ENCODE results near the gene ATG16L1.

ATG16L1 gene

DNA sequence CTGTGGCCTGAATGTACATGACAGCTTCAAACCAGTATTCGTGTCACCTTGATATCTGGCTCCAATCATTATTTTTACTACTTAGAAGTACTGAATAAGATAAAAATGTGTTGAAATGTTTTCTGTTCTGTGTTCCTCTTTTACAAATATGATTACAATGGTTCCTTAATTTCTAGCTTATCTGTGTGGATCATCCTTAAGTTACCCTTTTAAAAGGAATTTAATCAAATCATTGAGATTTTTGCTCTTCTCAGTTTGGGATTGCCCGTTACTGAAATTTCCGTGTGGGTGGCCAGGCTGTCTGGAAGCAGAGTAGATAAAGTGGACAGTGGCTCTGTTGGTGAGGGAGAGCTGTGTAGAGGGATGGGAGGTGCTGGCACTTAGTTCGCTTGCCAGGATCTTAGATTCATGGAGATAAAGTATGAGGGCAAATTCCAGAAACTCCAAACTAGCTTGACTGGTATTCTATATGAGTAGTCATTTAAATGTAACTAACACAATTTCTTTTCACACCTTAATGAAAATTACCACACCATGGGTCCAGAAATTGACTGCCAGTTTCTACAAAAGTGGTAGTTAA, 28.7 kb downstream of the ATG16L1 start (continued):
- TF ChIP-seq ZFP69B (tag by site-specific recombination; IDR thresholded peaks at IDR 0.05) (no peak), ZNF549 (tag by site-specific recombination; IDR thresholded peaks at IDR 0.05) (no peak)
- TF ChIP-seq, protein P1, sequence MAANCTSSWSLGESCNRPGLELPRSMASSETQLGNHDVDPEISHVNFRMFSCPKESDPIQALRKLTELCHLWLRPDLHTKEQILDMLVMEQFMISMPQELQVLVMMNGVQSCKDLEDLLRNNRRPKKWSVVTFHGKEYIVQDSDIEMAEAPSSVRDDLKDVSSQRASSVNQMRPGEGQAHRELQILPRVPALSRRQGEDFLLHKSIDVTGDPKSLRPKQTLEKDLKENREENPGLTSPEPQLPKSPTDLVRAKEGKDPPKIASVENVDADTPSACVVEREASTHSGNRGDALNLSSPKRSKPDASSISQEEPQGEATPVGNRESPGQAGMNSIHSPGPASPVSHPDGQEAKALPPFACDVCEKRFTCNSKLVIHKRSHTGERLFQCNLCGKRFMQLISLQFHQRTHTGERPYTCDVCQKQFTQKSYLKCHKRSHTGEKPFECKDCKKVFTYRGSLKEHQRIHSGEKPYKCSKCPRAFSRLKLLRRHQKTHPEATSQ (tag by site-specific recombination; IDR thresholded peaks at IDR 0.05): no peak

DNA sequence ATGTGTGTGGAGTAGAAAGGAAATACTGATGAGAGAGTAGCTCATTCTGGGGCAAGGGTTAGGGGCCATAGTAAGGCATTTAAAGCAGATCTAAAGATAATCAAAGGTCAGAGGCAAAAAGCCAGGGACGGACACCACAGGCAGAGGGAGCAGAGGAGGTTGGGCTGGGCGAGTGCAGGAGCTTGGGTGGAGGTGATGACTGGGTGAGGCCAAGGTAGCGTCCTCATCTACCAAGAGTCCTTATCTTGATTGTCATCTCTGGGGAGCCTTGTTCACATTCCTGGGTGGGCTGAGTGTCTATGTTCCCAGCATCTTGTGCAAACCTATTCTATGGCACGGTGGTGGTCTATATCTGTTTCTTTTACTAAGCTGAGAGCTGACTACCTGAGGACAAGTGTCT, 30.1 kb downstream of the ATG16L1 start:
- TF ChIP-seq ZNF48 (tag by site-specific recombination; IDR thresholded peaks at IDR 0.05) (no peak), ZNF175 (tag by site-specific recombination; IDR thresholded peaks at IDR 0.05) (no peak), ZNF23 (tag by site-specific recombination; IDR thresholded peaks at IDR 0.05; ENCODE audit: borderline replicate concordance) (no peak), ZNF133 (tag by site-specific recombination; IDR thresholded peaks at IDR 0.05) (no peak), RBAK (tag by site-specific recombination; IDR thresholded peaks at IDR 0.05) (no peak), ZNF416 (tag by site-specific recombination; IDR thresholded peaks at IDR 0.05) (no peak), ZNF274 (IDR thresholded peaks at IDR 0.05; ENCODE audit: low read length) (no peak), ZNF274 (tag by site-specific recombination; IDR thresholded peaks at IDR 0.05; ENCODE audit: borderline replicate concordance) (no peak), ZNF792 (tag by site-specific recombination; IDR thresholded peaks at IDR 0.05) (no peak), EGR2 (tag by site-specific recombination; IDR thresholded peaks at IDR 0.05; ENCODE audit: low read depth) (no peak), BCL11A (tag by site-specific recombination; IDR thresholded peaks at IDR 0.05; ENCODE audit: low read depth) (no peak), ZNF350 (tag by site-specific recombination; IDR thresholded peaks at IDR 0.05) (no peak), ZSCAN23 (tag by site-specific recombination; IDR thresholded peaks at IDR 0.05) (no peak), SP2 (tag by site-specific recombination; IDR thresholded peaks at IDR 0.05) (no peak), WT1 (tag by site-specific recombination; IDR thresholded peaks at IDR 0.05) (no peak), ZNF19 (tag by site-specific recombination; IDR thresholded peaks at IDR 0.05; ENCODE audit: low read depth) (no peak), ZNF426 (tag by site-specific recombination; IDR thresholded peaks at IDR 0.05) (no peak)
- TF ChIP-seq, protein P2, sequence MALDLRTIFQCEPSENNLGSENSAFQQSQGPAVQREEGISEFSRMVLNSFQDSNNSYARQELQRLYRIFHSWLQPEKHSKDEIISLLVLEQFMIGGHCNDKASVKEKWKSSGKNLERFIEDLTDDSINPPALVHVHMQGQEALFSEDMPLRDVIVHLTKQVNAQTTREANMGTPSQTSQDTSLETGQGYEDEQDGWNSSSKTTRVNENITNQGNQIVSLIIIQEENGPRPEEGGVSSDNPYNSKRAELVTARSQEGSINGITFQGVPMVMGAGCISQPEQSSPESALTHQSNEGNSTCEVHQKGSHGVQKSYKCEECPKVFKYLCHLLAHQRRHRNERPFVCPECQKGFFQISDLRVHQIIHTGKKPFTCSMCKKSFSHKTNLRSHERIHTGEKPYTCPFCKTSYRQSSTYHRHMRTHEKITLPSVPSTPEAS (tag by site-specific recombination; IDR thresholded peaks at IDR 0.05): no peak
- TF ChIP-seq, protein P3, sequence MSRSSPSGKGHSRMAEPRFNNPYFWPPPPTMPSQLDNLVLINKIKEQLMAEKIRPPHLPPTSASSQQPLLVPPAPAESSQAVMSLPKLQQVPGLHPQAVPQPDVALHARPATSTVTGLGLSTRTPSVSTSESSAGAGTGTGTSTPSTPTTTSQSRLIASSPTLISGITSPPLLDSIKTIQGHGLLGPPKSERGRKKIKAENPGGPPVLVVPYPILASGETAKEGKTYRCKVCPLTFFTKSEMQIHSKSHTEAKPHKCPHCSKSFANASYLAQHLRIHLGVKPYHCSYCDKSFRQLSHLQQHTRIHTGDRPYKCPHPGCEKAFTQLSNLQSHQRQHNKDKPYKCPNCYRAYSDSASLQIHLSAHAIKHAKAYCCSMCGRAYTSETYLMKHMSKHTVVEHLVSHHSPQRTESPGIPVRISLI (tag by site-specific recombination; IDR thresholded peaks at IDR 0.05): no peak
- Histone ChIP-seq H3K9me3 (ENCODE audit: control insufficient read depth, insufficient read depth, low read depth, low read length) (no peaks in the 10 kb centered on the region), H3K4me1 (ENCODE audit: control insufficient read depth, insufficient read depth, low read length) (no peaks in the 10 kb centered on the region), H3K36me3 (ENCODE audit: control insufficient read depth in 2 of 2, insufficient read depth in 1 of 2, low read length in 2 of 2) (peaks cover 42 to 88% of the 10 kb centered on the region in 2 experiments), H3K27ac (ENCODE audit: extremely low read depth, low read depth, low read length) (no peak overlapping the region), H3K4me3 (ENCODE audit: low read depth, low read length) (no peak overlapping the region)
- POLR2A ChIA-PET: no interaction called here
- CTCF ChIA-PET: interaction anchor here (1.0 kb wide), 1 partner anchor 102 kb away, joined by 3 read pairs; no protein-coding TSS in a partner anchor

All from HEK293 (cell line).